CD4-positive, alpha-beta T cell (primary cell): ENCODE results near the gene EIF4H. TPM values are rescaled to one million over a fixed set of nuclear protein-coding genes. Genes with fewer than 3 reads are reported as not detected.

Experiments
- ATAC-seq: fragments of 200-7000 bp; cut with Tn5 transposase; one replicate; pipeline ENCODE4 v1.10.0; 2022; ENCODE audit warnings: mild to moderate bottlenecking; ENCODE audit not compliant: poor library complexity
- CTCF ChIA-PET: fragments of 350-600 bp; sonication (Branson Sonifier 250); formaldehyde crosslinking; loops from one replicate; lab custom pipeline; 2021; ENCODE audit warnings: antibody characterized with exemption, inconsistent platforms; lab: Charles Lee
- POLR2A ChIA-PET: fragments of 350-600 bp; sonication (Branson Sonifier 250); formaldehyde crosslinking; loops from one replicate; lab custom pipeline; 2021; ENCODE audit warnings: antibody characterized with exemption, inconsistent platforms; lab: Charles Lee
- DNase-seq, 14 experiments: peaks; one replicate each; pipeline ENCODE4 v3.0.0-alpha.2; 2013 to 2020; ENCODE audit warnings: mixed read lengths in 2 of 14
- H3K27ac ChIP-seq, 2 donors: one replicate each; pipeline versions ENCODE4 v1.5.1 to v1.7.0; 2013; ENCODE audit warnings: low read length in 2 of 2, low read depth in 1 of 2, mild to moderate bottlenecking in 1 of 2
- H3K27me3 ChIP-seq, 2 experiments: 1 replicate in 1 of 2; 2 replicates in 1 of 2; pipeline versions ENCODE4 v1.6.1 to v1.7.0; 2013; ENCODE audit warnings: low read length in 2 of 2, control low read depth in 1 of 2, mild to moderate bottlenecking in 1 of 2, moderate library complexity in 1 of 2; ENCODE audit not compliant: insufficient read depth in 2 of 2, control insufficient read depth in 1 of 2
- H3K36me3 ChIP-seq: one replicate; pipeline ENCODE4 v1.6.1; 2013; ENCODE audit warnings: low read length, control low read depth; ENCODE audit not compliant: insufficient read depth
- H3K4me1 ChIP-seq: one replicate; pipeline ENCODE4 v1.6.1; 2013; ENCODE audit warnings: low read length, control low read depth; ENCODE audit not compliant: insufficient read depth
- H3K4me3 ChIP-seq: one replicate; pipeline ENCODE4 v1.5.1; 2013; ENCODE audit warnings: mild to moderate bottlenecking, low read length, moderate library complexity
- H3K9me3 ChIP-seq, 2 experiments: 1 replicate in 1 of 2; 2 replicates in 1 of 2; pipeline versions ENCODE4 v1.6.1 to v1.7.0; 2013; ENCODE audit warnings: low read length in 2 of 2, mild to moderate bottlenecking in 2 of 2, control low read depth in 1 of 2, moderate library complexity in 1 of 2; ENCODE audit not compliant: control insufficient read depth in 1 of 2, insufficient read depth in 1 of 2
- H3K27ac Mint-ChIP-seq: one replicate; pipeline ENCODE4 v1.8.0; 2020; ENCODE audit warnings: mixed read lengths
- H3K27me3 Mint-ChIP-seq: one replicate; pipeline ENCODE4 v1.8.0; 2021; ENCODE audit warnings: mixed read lengths
- H3K36me3 Mint-ChIP-seq: one replicate; pipeline ENCODE4 v1.8.0; 2021; ENCODE audit warnings: low read depth, mixed read lengths
- H3K4me1 Mint-ChIP-seq: one replicate; pipeline ENCODE4 v1.8.0; 2021; ENCODE audit warnings: low read depth, mixed read lengths
- H3K4me3 Mint-ChIP-seq: one replicate; pipeline ENCODE4 v1.8.0; 2020; ENCODE audit warnings: mild to moderate bottlenecking, mixed read lengths
- H3K9me3 Mint-ChIP-seq: one replicate; pipeline ENCODE4 v1.8.0; 2020; ENCODE audit warnings: mixed read lengths
- intact Hi-C, 2 experiments: fragments of 100-400 bp; cut with DNase I in 1 of 2; cut with micrococcal nuclease in 1 of 2; formaldehyde crosslinking; loops; one replicate each; pipeline versions ENCODE4 v1.15.1 to v1.9.0; 2023 to 2025; cut with DNase I, micrococcal nuclease
- total RNA-seq, 174 experiments: library from RNA in 2 of 174; stranded (reverse) in 2 of 174; gene quantifications; one replicate each; pipeline ENCODE4 v1.2.3 and lab custom pipeline; 2021 to 2026
- TF ChIP-seq, protein P1 (sequence below): fragments of 200-600 bp; IDR thresholded peaks from one replicate; pipeline ENCODE4 v1.8.0; 2022; ENCODE audit warnings: antibody characterized with exemption, mild to moderate bottlenecking

The EIF4H gene
- total RNA-seq, 2 experiments from 2014 or later = 311 to 316 TPM

GRCh38 chr7:74175340-74175739 lies 1.2 kb downstream of the EIF4H start:
- Histone ChIP-seq H3K4me1 (peaks cover 59% of the 10 kb centered on the region), H3K9me3 (no peaks in the 10 kb centered on the region), H3K36me3 (peaks cover 38% of the 10 kb centered on the region), H3K27ac (no peak overlapping the region), H3K27me3 (no peaks in the 10 kb centered on the region), H3K4me3 (peak overlapping the region; percentile 85)
- ChIA-PET POLR2A (interaction anchor here (0.7 to 2.7 kb wide), 5 partner anchors 8 to 1739 kb away, joined by 3 to 22 read pairs (median 6); partner anchors contain the start of genes LIMK1 and POR), CTCF (interaction anchor here (0.6 to 2.6 kb wide), 2 partner anchors 31 to 443 kb away, joined by 3 to 12 read pairs; no protein-coding TSS in a partner anchor)
- TF ChIP-seq, protein P1, sequence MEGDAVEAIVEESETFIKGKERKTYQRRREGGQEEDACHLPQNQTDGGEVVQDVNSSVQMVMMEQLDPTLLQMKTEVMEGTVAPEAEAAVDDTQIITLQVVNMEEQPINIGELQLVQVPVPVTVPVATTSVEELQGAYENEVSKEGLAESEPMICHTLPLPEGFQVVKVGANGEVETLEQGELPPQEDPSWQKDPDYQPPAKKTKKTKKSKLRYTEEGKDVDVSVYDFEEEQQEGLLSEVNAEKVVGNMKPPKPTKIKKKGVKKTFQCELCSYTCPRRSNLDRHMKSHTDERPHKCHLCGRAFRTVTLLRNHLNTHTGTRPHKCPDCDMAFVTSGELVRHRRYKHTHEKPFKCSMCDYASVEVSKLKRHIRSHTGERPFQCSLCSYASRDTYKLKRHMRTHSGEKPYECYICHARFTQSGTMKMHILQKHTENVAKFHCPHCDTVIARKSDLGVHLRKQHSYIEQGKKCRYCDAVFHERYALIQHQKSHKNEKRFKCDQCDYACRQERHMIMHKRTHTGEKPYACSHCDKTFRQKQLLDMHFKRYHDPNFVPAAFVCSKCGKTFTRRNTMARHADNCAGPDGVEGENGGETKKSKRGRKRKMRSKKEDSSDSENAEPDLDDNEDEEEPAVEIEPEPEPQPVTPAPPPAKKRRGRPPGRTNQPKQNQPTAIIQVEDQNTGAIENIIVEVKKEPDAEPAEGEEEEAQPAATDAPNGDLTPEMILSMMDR = no peak
- Mint-ChIP-seq H3K9me3 (no peaks in the 10 kb centered on the region), H3K36me3 (peaks cover 47% of the 10 kb centered on the region), H3K27me3 (no peaks in the 10 kb centered on the region), H3K4me3 (peak overlapping the region; percentile 96), H3K27ac (peak overlapping the region; percentile 95), H3K4me1 (peaks cover 66% of the 10 kb centered on the region)
- intact Hi-C loops = loop anchor here in 1 of 2 experiments (2.0 to 10.0 kb wide), 4 partner anchors 113 to 621 kb away; partner anchors contain the start of genes ABHD11, BCL7B, CLIP2 and GTF2I
- no peak for DNase-seq
- ATAC-seq = no peak

DNA sequence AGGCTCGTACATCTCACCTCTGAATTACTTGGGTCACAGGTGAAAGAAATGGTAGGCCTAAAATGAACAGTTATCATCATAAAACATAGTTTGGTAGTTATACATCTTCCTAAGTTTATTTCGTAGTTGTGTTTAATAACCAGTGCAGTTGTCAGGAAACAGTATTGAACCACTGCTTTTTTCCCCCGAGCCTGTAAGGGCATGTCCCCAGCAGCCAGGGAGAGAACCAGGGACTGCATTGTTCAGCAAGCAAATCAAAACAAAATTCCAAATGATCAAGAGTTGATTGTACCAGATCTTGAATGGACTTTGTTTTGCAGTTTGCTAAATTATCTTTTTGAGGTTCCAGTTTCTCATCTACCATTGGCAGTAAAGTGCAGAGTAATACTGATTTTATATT lies 2.4 kb downstream of the EIF4H start:
- Mint-ChIP-seq H3K4me3 (peak overlapping the region; percentile 96), H3K27ac (peak overlapping the region; percentile 95), H3K36me3 (peaks cover 58% of the 10 kb centered on the region), H3K9me3 (no peaks in the 10 kb centered on the region), H3K4me1 (peaks cover 77% of the 10 kb centered on the region), H3K27me3 (no peaks in the 10 kb centered on the region)
- ChIA-PET POLR2A (interaction anchor here (1.0 kb wide), 1 partner anchor 93 kb away, joined by 5 read pairs; the partner anchor contains the start of gene LIMK1), CTCF (no interaction called here)
- H3K4me3 ChIP-seq = no peak overlapping the region
- peaks cover 38% of the 10 kb centered on the region for H3K36me3 ChIP-seq
- H3K4me1 ChIP-seq = peaks cover 69% of the 10 kb centered on the region
- DNase-seq (no peak), ATAC-seq (no peak)
- H3K9me3 ChIP-seq = no peaks in the 10 kb centered on the region
- intact Hi-C loops = loop anchor here in 1 of 2 experiments (10.0 kb wide), 3 partner anchors 442 to 622 kb away; partner anchors contain the start of genes ABHD11, BCL7B and GTF2I
- TF ChIP-seq, protein P1 = no peak
- H3K27me3 ChIP-seq = no peaks in the 10 kb centered on the region
- no peak overlapping the region for H3K27ac ChIP-seq

DNA sequence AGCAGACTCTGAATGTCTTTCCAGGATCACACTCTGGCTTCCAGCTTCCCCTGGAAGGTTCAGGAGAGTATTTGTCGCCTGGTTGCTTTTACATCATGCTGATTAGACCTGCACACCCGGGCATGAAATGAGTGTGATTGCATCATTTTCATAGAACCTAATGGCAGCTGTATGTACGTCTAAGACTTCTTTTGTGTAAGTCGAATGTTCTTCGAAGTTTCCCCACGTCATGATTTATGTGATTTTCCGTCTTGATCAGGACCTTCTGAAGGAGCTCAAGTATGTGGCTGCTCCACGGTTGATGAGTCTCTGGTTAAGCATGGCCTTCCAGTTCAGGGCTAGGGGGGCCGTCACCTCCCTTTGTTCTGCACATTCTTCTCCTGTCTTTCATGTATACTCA lies 4.5 kb downstream of the EIF4H start:
- Mint-ChIP-seq H3K27me3 (no peaks in the 10 kb centered on the region), H3K9me3 (no peaks in the 10 kb centered on the region), H3K27ac (peak overlapping the region; percentile 63), H3K36me3 (peaks cover 78% of the 10 kb centered on the region), H3K4me3 (peak overlapping the region; percentile 73), H3K4me1 (peaks cover 85% of the 10 kb centered on the region)
- ATAC-seq = no peak
- POLR2A ChIA-PET = interaction anchor here (0.7 to 1.9 kb wide), 2 partner anchors 12 to 111 kb away, joined by 3 to 4 read pairs; partner anchors contain the start of gene CLIP2
- no peaks in the 10 kb centered on the region for H3K27me3 ChIP-seq
- H3K9me3 ChIP-seq = no peaks in the 10 kb centered on the region
- CTCF ChIA-PET = interaction anchor here (1.9 to 2.7 kb wide), 2 partner anchors 28 to 111 kb away, joined by 5 to 11 read pairs; no protein-coding TSS in a partner anchor
- peaks cover 79% of the 10 kb centered on the region for H3K4me1 ChIP-seq
- TF ChIP-seq, protein P1 = no peak
- no peak for DNase-seq
- H3K27ac ChIP-seq = no peak overlapping the region
- no peak overlapping the region for H3K4me3 ChIP-seq
- peaks cover 48% of the 10 kb centered on the region for H3K36me3 ChIP-seq
- intact Hi-C loops = loop anchor here in 1 of 2 experiments (10.0 kb wide), 3 partner anchors 444 to 624 kb away; partner anchors contain the start of genes ABHD11, BCL7B and GTF2I
